Activated CD8-positive, alpha-beta memory T cell treated with anti-CD3 and anti-CD28 coated beads, Interleukin-2, amount 50 U/mL, for 4 hours (primary cell): ENCODE measurements around the gene MRPL58.

ENCODE experiments used
- DNase-seq: peaks from one replicate; pipeline ENCODE4 v3.0.0-alpha.2; 2020

Gene MRPL58

GRCh38 chr17:75048249-75048878, 35.9 kb downstream of the MRPL58 start:
- no peak for DNase-seq

GRCh38 chr17:75049057-75049456, 36.6 kb downstream of the MRPL58 start:
- DNase-seq, result no peak

GRCh38 chr17:75049706-75050105, 37.2 kb downstream of the MRPL58 start:
- no peak for DNase-seq

- no peak for DNase-seq
These were observed 39.5 kb downstream of the MRPL58 start for GRCh38 chr17:75051941-75052340.

GRCh38 chr17:75059369-75060345, 47.2 kb downstream of the MRPL58 start:
- no peak for DNase-seq

GRCh38 chr17:75060434-75061054, 48.1 kb downstream of the MRPL58 start:
- no peak for DNase-seq

- no peak for DNase-seq
These were observed 48.6 kb downstream of the MRPL58 start for GRCh38 chr17:75061055-75061438.

- DNase-seq, result no peak
These were observed 49.1 kb downstream of the MRPL58 start for GRCh38 chr17:75061618-75062017.

- no peak for DNase-seq
These were observed 50.7 kb downstream of the MRPL58 start for GRCh38 chr17:75063201-75063600.

GRCh38 chr17:75063626-75064025, 51.2 kb downstream of the MRPL58 start:
- DNase-seq, result no peak

- no peak for DNase-seq
These were observed 51.6 kb downstream of the MRPL58 start for GRCh38 chr17:75064040-75064439.

- no peak for DNase-seq
These were observed 52.0 kb downstream of the MRPL58 start for GRCh38 chr17:75064460-75064859.

GRCh38 chr17:75064867-75065561, 52.5 kb downstream of the MRPL58 start:
- no peak for DNase-seq

- DNase-seq, result no peak
These were observed 53.2 kb downstream of the MRPL58 start for GRCh38 chr17:75065562-75066151.

- no peak for DNase-seq
These were observed 55.4 kb downstream of the MRPL58 start for GRCh38 chr17:75067856-75068255.

GRCh38 chr17:75068750-75069149, 56.3 kb downstream of the MRPL58 start:
- DNase-seq, result no peak

- no peak for DNase-seq
These were observed 57.3 kb downstream of the MRPL58 start for GRCh38 chr17:75069783-75070182.
